IMR-90 (cell line): ENCODE results near the gene GRID1. TPM values are rescaled to one million over a fixed set of nuclear protein-coding genes. Genes with fewer than 3 reads are reported as not detected.

Experiments
- ATAC-seq: fragments of 200-7000 bp; cut with Tn5 transposase; 2 replicates; pipeline ENCODE4 v1.9.1; 2020; ENCODE audit warnings: low read depth, mild to moderate bottlenecking, moderate library complexity
- BruUV-seq: library from RNA; stranded (reverse); fragments of 400-500 nt; replicated peaks from 2 replicates; lab custom pipeline; 2021; lab: Mats Ljungman, UMichigan
- CTCF ChIA-PET: fragments of 300-600 bp; formaldehyde crosslinking; extraction: SDS; loops from one replicate; lab custom pipeline; 2021; ENCODE audit warnings: antibody characterized with exemption; lab: Yijun Ruan, JAX
- POLR2A ChIA-PET: fragments of 300-600 bp; sonication (Branson Sonifier 250); formaldehyde crosslinking; loops from one replicate; lab custom pipeline; 2022; ENCODE audit warnings: antibody characterized with exemption; ENCODE audit not compliant: unreplicated experiment; lab: Charles Lee
- DNase-seq: peaks from one replicate; pipeline ENCODE4 v3.0.0; 2013
- H2AFZ ChIP-seq: replicated peaks from 2 replicates; pipeline ENCODE3; 2013; ENCODE audit warnings: low read length, mild to moderate bottlenecking; ENCODE audit not compliant: poor library complexity
- H2AK5ac ChIP-seq: 2 replicates; pipeline ENCODE4 v1.6.1; 2013; ENCODE audit warnings: low read depth, low read length, inconsistent platforms
- H2AK9ac ChIP-seq: replicated peaks from 2 replicates; pipeline ENCODE3; 2013; ENCODE audit warnings: mild to moderate bottlenecking, low read depth, low read length, moderate library complexity; ENCODE audit not compliant: poor library complexity
- H2BK120ac ChIP-seq: 2 replicates; pipeline ENCODE4 v1.6.1; 2013; ENCODE audit warnings: low read depth, low read length, inconsistent platforms
- H2BK15ac ChIP-seq: 3 replicates; pipeline ENCODE4 v1.6.1; 2013; ENCODE audit warnings: low read depth, low read length, inconsistent platforms
- H2BK20ac ChIP-seq: 2 replicates; pipeline ENCODE4 v1.6.1; 2013; ENCODE audit warnings: low read depth, mild to moderate bottlenecking, inconsistent platforms, low read length, moderate library complexity
- H2BK5ac ChIP-seq: 2 replicates; pipeline ENCODE4 v1.6.1; 2013; ENCODE audit warnings: mild to moderate bottlenecking, low read depth, low read length, inconsistent platforms; ENCODE audit not compliant: poor library complexity, severe bottlenecking
- H3K14ac ChIP-seq: replicated peaks from 2 replicates; pipeline ENCODE4 v1.6.1; 2013; ENCODE audit warnings: low read depth, low read length, inconsistent platforms
- H3K18ac ChIP-seq: 2 replicates; pipeline ENCODE4 v1.6.1; 2013; ENCODE audit warnings: low read depth, low read length, control low read depth
- H3K23ac ChIP-seq: 2 replicates; pipeline ENCODE4 v1.6.1; 2013; ENCODE audit warnings: low read depth, low read length, inconsistent platforms
- H3K27ac ChIP-seq: 2 replicates; pipeline ENCODE4 v1.5.1; 2013; ENCODE audit warnings: mild to moderate bottlenecking, control low read depth, low read length; ENCODE audit not compliant: insufficient read depth
- H3K27me3 ChIP-seq: 2 replicates; pipeline ENCODE4 v1.6.1; 2013; ENCODE audit warnings: low read length; ENCODE audit not compliant: control insufficient read depth, insufficient read depth
- H3K36me3 ChIP-seq: 2 replicates; pipeline ENCODE4 v1.6.1; 2013; ENCODE audit warnings: low read length, mixed read lengths; ENCODE audit not compliant: control insufficient read depth, insufficient read depth
- H3K4ac ChIP-seq: 2 replicates; pipeline ENCODE4 v1.6.1; 2013; ENCODE audit warnings: low read depth, low read length, inconsistent platforms
- H3K4me1 ChIP-seq: 2 replicates; pipeline ENCODE4 v1.6.1; 2013; ENCODE audit warnings: low read length, mixed read lengths; ENCODE audit not compliant: control insufficient read depth, insufficient read depth
- H3K4me2 ChIP-seq: 2 replicates; pipeline ENCODE4 v1.6.1; 2013; ENCODE audit warnings: low read depth, mild to moderate bottlenecking, control low read depth, low read length, moderate library complexity
- H3K4me3 ChIP-seq: 2 replicates; pipeline ENCODE4 v1.5.1; 2013; ENCODE audit warnings: low read depth, mild to moderate bottlenecking, control low read depth, low read length, moderate library complexity; ENCODE audit not compliant: insufficient read depth
- H3K56ac ChIP-seq: 2 replicates; pipeline ENCODE4 v1.6.1; 2013; ENCODE audit warnings: low read length, inconsistent platforms; ENCODE audit not compliant: insufficient read depth; ENCODE audit errors: extremely low read depth
- H3K79me1 ChIP-seq, 2 experiments: 2 replicates each; pipeline ENCODE4 v1.6.1; 2013; ENCODE audit warnings: low read length in 2 of 2, inconsistent platforms in 1 of 2, low read depth in 1 of 2
- H3K9ac ChIP-seq: 2 replicates; pipeline ENCODE4 v1.6.1; 2013; ENCODE audit warnings: low read depth, low read length, control low read depth
- H3K9me1 ChIP-seq: 2 replicates; pipeline ENCODE4 v1.6.1; 2013; ENCODE audit warnings: low read length, inconsistent platforms; ENCODE audit not compliant: insufficient read depth
- H3K9me3 ChIP-seq: 2 replicates; pipeline ENCODE4 v1.6.1; 2013; ENCODE audit warnings: low read length; ENCODE audit not compliant: control insufficient read depth, insufficient read depth
- H4K20me1 ChIP-seq: 2 replicates; pipeline ENCODE4 v1.6.1; 2013; ENCODE audit warnings: low read length, inconsistent platforms; ENCODE audit not compliant: insufficient read depth
- H4K5ac ChIP-seq: 2 replicates; pipeline ENCODE4 v1.6.1; 2013; ENCODE audit warnings: mild to moderate bottlenecking, low read depth, low read length, control low read depth
- H4K8ac ChIP-seq, 2 experiments: 2 replicates each; pipeline ENCODE4 v1.6.1; 2013; ENCODE audit warnings: low read depth in 2 of 2, low read length in 2 of 2, control low read depth in 1 of 2, inconsistent platforms in 1 of 2
- H4K91ac ChIP-seq: 2 replicates; pipeline ENCODE4 v1.6.1; 2013; ENCODE audit warnings: low read depth, low read length, inconsistent platforms; ENCODE audit not compliant: insufficient read depth
- CHD1 ChIP-seq: IDR thresholded peaks from 2 replicates; pipeline ENCODE4 v1.6.1; 2012; ENCODE audit warnings: low read depth, low read length, improper control_type of control experiment
- ELK1 ChIP-seq: fragments of 150-350 bp; IDR thresholded peaks from 2 replicates; pipeline ENCODE4 v1.6.1; 2016; ENCODE audit warnings: low read depth, mild to moderate bottlenecking, low read length, moderate library complexity, borderline replicate concordance
- FOS ChIP-seq: fragments of 150-350 bp; IDR thresholded peaks from 2 replicates; pipeline ENCODE4 v1.6.1; 2016; ENCODE audit warnings: low read depth, low read length
- MXI1 ChIP-seq: IDR thresholded peaks from 2 replicates; pipeline ENCODE4 v1.6.1; 2012; ENCODE audit warnings: low read depth, mild to moderate bottlenecking, low read length, moderate library complexity, borderline replicate concordance
- RFX5 ChIP-seq: IDR thresholded peaks from 2 replicates; pipeline ENCODE4 v1.8.0; 2012; ENCODE audit warnings: low read depth, mild to moderate bottlenecking, low read length, moderate library complexity
- WGBS, 2 experiments: methylation state at CpG; one replicate each; pipeline versions ENCODE4 v1.1.5 to v1.1.7; 2013; ENCODE audit warnings: missing lambda C conversion rate in 2 of 2; ENCODE audit not compliant: insufficient read length in 1 of 2; ENCODE audit errors: extremely low coverage in 2 of 2; 5-methylcytosine and 5-hydroxymethylcytosine counted together
- dilution Hi-C: fragments of 300-500 bp; cut with HindIII; formaldehyde crosslinking; loops from one replicate; pipeline ENCODE4 v1.14.3; 2018; ENCODE audit warnings: low sequenced_read_pairs; ENCODE audit not compliant: unreplicated experiment
- in situ Hi-C: fragments of 300-500 bp; cut with MboI; formaldehyde crosslinking; loops from 3 replicates; pipeline ENCODE4 v1.14.3; 2019; ENCODE audit warnings: low sequenced_read_pairs, inconsistent platforms, mixed read lengths
- intact Hi-C: fragments of 100-400 bp; cut with micrococcal nuclease; formaldehyde crosslinking; loops from 2 replicates; pipeline ENCODE4 v1.10.0; 2022
- polyA plus RNA-seq, 3 experiments: library from polyadenylated mRNA; depleted of rRNA; stranded (reverse); fragments of >200 nt; gene quantifications; 2 replicates each; pipeline ENCODE4 v1.2.3, GENCODE V29; 2012; ENCODE audit warnings: low replicate concordance in 1 of 3
- total RNA-seq: library from RNA; depleted of rRNA; stranded (reverse); fragments of >200 nt; gene quantifications from 2 replicates; pipeline ENCODE4 v1.2.3, GENCODE V29; 2012

GRID1 gene
- total and polyA plus RNA-seq, 2 of the 4 experiments (the other 2 are of a cell fraction) = not detected

DNA sequence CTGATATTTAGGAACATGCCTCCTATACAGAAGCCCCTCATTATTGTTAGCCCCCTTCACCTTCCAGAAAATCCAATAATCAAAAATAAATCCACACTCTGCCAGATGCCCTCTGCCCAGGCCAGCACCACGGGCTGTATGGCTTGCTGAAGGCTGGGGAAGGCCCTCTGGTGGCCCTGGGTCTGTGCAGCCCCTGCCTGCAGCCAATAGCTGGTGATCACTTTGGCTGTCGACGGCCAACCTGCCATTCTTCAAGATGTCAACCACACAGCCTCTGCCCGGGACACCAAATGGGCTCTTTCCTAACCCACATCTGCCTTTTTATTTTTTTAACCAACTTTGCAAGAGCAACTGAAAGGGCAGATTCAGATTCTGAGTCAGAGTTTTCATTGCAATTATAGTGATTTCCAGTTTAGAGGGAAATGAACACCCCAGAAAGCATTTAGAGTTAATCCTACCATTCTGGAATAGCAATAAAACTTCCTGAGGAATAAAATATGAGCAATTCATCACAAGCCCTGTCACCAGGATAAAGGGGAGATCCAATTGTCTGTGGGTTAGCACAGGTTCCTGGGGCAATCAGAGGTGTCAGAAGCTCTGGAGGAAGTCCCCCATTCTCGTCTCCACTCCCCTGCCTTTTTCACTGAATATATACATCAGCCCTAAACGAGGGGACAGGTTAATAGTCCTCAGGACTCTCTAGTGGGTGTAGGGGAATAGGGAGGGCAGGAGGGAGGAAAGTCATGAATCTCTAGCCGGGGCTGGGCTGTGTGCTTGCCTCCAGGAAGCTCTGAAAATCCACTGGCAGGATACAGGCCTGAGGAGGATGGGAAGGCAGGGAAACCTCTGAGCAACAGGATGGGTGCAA, 211.3 kb downstream of the GRID1 start:
- no peak for ATAC-seq
- Histone ChIP-seq H3K9ac (no peak overlapping the region), H3K27ac (no peak overlapping the region), H3K36me3 (no peaks in the 10 kb centered on the region), H3K79me1 (no peaks in the 10 kb centered on the region), H3K18ac (no peak overlapping the region), H3K4me3 (no peak overlapping the region), H3K9me1 (no peaks in the 10 kb centered on the region), H4K8ac (no peak overlapping the region), H2AK9ac (no peak overlapping the region), H2BK20ac (no peak overlapping the region), H3K4ac (no peak overlapping the region), H4K20me1 (no peaks in the 10 kb centered on the region), H4K5ac (no peak overlapping the region), H3K27me3 (no peaks in the 10 kb centered on the region), H2BK120ac (no peak overlapping the region), H2AFZ (no peak overlapping the region), H3K56ac (no peak overlapping the region), H2AK5ac (no peak overlapping the region), H2BK15ac (no peak overlapping the region), H3K4me1 (no peaks in the 10 kb centered on the region), H2BK5ac (no peak overlapping the region), H3K4me2 (no peak overlapping the region), H3K9me3 (no peaks in the 10 kb centered on the region), H3K23ac (no peak overlapping the region), H3K14ac (no peak overlapping the region), H4K91ac (no peak overlapping the region)
- CTCF ChIA-PET = no interaction called here
- in situ Hi-C loops (no loop called here), dilution Hi-C loops (no loop called here), intact Hi-C loops (no loop called here)
- BruUV-seq = no TSS peak
- POLR2A ChIA-PET = no interaction called here
- no CpG with 5 or more reads among the region's 7 CpGs for WGBS, 2 experiments
- TF ChIP-seq RFX5 (no peak), MXI1 (no peak), CHD1 (no peak), FOS (no peak), ELK1 (no peak)
- DNase-seq = no peak
